ENCODE measurements around the gene NYAP2.

DNA sequence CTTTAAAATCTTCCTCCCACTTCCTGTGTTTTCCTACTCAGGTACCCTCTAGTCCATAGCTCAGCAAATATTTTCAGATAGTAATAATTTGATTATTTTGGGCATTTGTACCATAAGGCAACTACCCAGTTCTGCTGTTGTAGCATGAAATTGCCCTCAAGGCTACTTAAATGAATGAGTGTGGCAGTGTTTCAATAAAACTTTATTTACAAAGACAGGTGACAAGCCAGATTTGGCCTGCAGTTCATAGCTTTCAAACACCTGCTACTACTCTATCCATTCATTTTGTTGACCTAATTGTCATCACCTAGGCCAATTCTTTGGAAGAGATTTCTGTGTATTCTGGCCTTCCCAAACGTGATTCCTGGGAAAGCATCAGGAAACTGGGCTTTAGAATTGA lies 28.9 kb downstream of the NYAP2 start:
- no peak for TF ChIP-seq JUND (IDR thresholded peaks at IDR 0.05)
- TF ChIP-seq EZH2 (IDR thresholded peaks at IDR 0.05): no peak
- TF ChIP-seq, protein P1, sequence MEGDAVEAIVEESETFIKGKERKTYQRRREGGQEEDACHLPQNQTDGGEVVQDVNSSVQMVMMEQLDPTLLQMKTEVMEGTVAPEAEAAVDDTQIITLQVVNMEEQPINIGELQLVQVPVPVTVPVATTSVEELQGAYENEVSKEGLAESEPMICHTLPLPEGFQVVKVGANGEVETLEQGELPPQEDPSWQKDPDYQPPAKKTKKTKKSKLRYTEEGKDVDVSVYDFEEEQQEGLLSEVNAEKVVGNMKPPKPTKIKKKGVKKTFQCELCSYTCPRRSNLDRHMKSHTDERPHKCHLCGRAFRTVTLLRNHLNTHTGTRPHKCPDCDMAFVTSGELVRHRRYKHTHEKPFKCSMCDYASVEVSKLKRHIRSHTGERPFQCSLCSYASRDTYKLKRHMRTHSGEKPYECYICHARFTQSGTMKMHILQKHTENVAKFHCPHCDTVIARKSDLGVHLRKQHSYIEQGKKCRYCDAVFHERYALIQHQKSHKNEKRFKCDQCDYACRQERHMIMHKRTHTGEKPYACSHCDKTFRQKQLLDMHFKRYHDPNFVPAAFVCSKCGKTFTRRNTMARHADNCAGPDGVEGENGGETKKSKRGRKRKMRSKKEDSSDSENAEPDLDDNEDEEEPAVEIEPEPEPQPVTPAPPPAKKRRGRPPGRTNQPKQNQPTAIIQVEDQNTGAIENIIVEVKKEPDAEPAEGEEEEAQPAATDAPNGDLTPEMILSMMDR (IDR thresholded peaks at IDR 0.05 in 2 of 3, conservative IDR thresholded peaks at IDR 0.05 in 1 of 3; ENCODE audit: borderline replicate concordance in 1 of 3, insufficient read depth in 1 of 3, low read depth in 2 of 3, low read length in 2 of 3): no peak
- TF ChIP-seq, protein P2, sequence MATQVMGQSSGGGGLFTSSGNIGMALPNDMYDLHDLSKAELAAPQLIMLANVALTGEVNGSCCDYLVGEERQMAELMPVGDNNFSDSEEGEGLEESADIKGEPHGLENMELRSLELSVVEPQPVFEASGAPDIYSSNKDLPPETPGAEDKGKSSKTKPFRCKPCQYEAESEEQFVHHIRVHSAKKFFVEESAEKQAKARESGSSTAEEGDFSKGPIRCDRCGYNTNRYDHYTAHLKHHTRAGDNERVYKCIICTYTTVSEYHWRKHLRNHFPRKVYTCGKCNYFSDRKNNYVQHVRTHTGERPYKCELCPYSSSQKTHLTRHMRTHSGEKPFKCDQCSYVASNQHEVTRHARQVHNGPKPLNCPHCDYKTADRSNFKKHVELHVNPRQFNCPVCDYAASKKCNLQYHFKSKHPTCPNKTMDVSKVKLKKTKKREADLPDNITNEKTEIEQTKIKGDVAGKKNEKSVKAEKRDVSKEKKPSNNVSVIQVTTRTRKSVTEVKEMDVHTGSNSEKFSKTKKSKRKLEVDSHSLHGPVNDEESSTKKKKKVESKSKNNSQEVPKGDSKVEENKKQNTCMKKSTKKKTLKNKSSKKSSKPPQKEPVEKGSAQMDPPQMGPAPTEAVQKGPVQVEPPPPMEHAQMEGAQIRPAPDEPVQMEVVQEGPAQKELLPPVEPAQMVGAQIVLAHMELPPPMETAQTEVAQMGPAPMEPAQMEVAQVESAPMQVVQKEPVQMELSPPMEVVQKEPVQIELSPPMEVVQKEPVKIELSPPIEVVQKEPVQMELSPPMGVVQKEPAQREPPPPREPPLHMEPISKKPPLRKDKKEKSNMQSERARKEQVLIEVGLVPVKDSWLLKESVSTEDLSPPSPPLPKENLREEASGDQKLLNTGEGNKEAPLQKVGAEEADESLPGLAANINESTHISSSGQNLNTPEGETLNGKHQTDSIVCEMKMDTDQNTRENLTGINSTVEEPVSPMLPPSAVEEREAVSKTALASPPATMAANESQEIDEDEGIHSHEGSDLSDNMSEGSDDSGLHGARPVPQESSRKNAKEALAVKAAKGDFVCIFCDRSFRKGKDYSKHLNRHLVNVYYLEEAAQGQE (IDR thresholded peaks at IDR 0.05; ENCODE audit: low read depth): no peak
- TF ChIP-seq POLR2AphosphoS5 (IDR thresholded peaks at IDR 0.05; ENCODE audit: low read depth, low read length): no peak
- TF ChIP-seq SRF (IDR thresholded peaks at IDR 0.05; ENCODE audit: low read depth): no peak
- TF ChIP-seq, protein P3, sequence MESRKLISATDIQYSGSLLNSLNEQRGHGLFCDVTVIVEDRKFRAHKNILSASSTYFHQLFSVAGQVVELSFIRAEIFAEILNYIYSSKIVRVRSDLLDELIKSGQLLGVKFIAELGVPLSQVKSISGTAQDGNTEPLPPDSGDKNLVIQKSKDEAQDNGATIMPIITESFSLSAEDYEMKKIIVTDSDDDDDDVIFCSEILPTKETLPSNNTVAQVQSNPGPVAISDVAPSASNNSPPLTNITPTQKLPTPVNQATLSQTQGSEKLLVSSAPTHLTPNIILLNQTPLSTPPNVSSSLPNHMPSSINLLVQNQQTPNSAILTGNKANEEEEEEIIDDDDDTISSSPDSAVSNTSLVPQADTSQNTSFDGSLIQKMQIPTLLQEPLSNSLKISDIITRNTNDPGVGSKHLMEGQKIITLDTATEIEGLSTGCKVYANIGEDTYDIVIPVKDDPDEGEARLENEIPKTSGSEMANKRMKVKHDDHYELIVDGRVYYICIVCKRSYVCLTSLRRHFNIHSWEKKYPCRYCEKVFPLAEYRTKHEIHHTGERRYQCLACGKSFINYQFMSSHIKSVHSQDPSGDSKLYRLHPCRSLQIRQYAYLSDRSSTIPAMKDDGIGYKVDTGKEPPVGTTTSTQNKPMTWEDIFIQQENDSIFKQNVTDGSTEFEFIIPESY (IDR thresholded peaks at IDR 0.05; ENCODE audit: extremely low read depth, insufficient replicate concordance, low read length): no peak
- TF ChIP-seq EGR1 (IDR thresholded peaks at IDR 0.05; ENCODE audit: low read depth): no peak

All from HCT116 (cell line).